Muscle of leg (tissue), 11 donors: ENCODE data around the gene LPP. TPM values are rescaled to one million over a fixed set of nuclear protein-coding genes. Genes with fewer than 3 reads are reported as not detected.

Experiments
- DNase-seq: peaks from one replicate; pipeline ENCODE4 v3.0.0; 2013
- H3K27ac ChIP-seq: one replicate; pipeline ENCODE4 v1.5.1; 2013; ENCODE audit warnings: mild to moderate bottlenecking, low read length, control low read depth
- H3K27me3 ChIP-seq: one replicate; pipeline ENCODE4 v1.6.1; 2013; ENCODE audit warnings: low read length; ENCODE audit not compliant: control insufficient read depth, insufficient read depth
- H3K36me3 ChIP-seq: one replicate; pipeline ENCODE4 v1.6.1; 2013; ENCODE audit warnings: low read length; ENCODE audit not compliant: control insufficient read depth, insufficient read depth
- H3K4me1 ChIP-seq: one replicate; pipeline ENCODE4 v1.6.1; 2013; ENCODE audit warnings: low read length; ENCODE audit not compliant: control insufficient read depth, insufficient read depth
- H3K4me3 ChIP-seq: one replicate; pipeline ENCODE4 v1.5.1; 2013; ENCODE audit warnings: low read length, control low read depth
- H3K9me3 ChIP-seq: replicated peaks from 2 replicates; pipeline ENCODE4 v1.6.1; 2013; ENCODE audit warnings: low read depth, low read length; ENCODE audit not compliant: control insufficient read depth
- WGBS: methylation state at CpG from one replicate; pipeline ENCODE4 v1.1.5; 2013; ENCODE audit warnings: missing lambda C conversion rate; ENCODE audit not compliant: insufficient coverage; 5-methylcytosine and 5-hydroxymethylcytosine counted together
- polyA plus RNA-seq, 8 donors: library from polyadenylated mRNA; unstranded; fragments of 120-200 nt; gene quantifications; one replicate each; pipeline versions ENCODE4 v1.2.1 to v1.2.3, GENCODE V29; 2013; ENCODE audit warnings: inconsistent platforms in 1 of 8, low replicate concordance in 1 of 8; ENCODE audit not compliant: insufficient read length in 8 of 8, insufficient read depth in 1 of 8
- total RNA-seq: library from RNA; stranded (reverse); fragments of 120-200 nt; gene quantifications from one replicate; pipeline ENCODE4 v1.2.4, GENCODE V29; 2013

Gene LPP
- total and polyA plus RNA-seq, 9 donors: 8.9 to 24.3 (median 13.5) TPM

DNA sequence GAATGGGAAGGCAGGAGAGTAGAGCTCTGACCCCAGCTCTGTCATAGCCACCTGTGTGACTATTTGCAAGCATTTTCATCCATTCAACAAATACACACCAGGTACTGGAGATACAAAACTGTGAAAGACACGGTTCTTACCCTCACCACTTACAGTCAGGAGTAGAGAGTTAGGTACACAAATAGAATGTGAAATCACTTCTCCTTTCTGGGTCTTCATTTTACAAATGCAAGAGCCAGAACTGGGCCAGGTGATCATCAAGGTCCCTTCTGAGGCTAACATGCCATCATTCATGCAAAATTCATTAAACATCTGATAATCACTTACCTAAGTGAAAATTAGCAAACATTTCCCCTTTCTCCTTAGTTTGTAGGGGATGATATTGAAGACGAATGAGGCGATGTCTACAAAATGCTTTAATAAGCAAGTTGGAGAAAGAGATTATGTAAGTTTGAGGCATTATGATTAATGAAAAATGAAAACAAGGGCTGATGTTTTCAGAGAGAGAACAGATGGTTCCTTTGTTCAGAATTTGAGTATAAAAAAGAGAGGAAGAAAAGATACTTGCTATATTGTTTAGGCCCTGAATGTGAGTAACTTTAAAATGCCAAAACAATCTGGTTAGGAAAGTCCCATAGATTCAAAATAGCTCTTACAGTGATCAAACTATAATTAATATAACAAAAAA is 88.6 kb downstream of the LPP start:
- WGBS: 88% methylated on average over 2 of the region's 3 CpGs
- Histone ChIP-seq H3K9me3 (no peaks in the 10 kb centered on the region), H3K27me3 (no peaks in the 10 kb centered on the region), H3K4me1 (peaks cover 5% of the 10 kb centered on the region), H3K36me3 (peaks cover 2% of the 10 kb centered on the region), H3K4me3 (no peak overlapping the region), H3K27ac (no peak overlapping the region)
- DNase-seq: no peak

DNA sequence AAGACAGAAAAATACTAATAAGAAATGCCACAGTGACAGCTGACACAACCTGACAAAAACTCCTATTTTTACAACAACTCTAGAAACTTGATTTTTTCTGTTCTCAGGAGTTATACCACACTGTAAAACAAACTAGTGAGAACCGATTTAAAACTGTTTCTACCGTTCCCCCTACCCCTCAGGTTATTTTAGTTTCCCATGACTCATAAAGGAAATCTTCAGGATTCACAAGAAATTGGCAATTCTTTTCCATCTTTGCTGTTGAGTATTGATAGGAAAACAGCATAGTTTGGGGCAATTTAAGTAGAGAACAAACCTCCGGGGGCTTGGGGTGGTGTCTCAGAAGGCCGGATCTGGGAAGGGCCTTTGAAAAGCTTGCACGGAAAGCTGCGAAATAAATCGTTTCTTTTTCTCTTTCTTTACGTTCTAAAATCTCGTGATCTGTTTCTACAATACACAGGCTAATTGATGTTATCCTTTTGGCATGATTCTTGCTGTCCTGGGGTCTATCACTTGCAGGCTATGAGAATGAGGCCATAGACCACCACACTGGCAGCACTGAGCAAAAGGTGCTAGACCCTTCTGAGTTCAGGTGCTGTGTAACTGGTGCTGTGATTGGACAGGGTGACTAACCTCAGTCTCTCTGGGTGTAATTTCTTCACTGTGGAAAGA is 89.3 kb downstream of the LPP start:
- Histone ChIP-seq H3K9me3 (no peaks in the 10 kb centered on the region), H3K36me3 (peaks cover 2% of the 10 kb centered on the region), H3K4me3 (no peak overlapping the region), H3K27me3 (no peaks in the 10 kb centered on the region), H3K4me1 (peaks cover 5% of the 10 kb centered on the region), H3K27ac (no peak overlapping the region)
- DNase-seq: no peak
- WGBS: 96% methylated on average over 3 of the region's 9 CpGs

DNA sequence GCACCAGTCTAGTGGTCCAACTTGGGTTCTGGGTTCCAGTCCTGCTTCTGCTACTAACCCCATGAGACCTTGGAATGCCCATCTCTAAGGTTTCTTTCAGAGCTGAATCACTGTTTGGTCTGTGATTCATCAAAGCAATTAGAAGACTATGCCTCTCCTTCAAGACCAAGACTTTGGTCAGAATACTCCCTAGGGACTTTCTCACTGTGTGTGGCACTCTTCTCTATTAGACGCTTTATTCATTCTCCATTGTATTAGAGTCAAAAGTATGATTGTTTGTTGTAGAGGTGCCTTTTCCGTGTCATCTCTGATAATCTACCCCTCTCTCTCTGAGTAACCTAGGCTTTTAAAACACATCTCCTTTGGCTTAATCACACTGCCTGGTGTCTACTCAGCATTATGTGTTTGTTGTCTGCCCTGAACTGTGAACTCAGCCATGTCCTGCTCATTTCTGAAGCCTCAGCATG is 90.5 kb downstream of the LPP start:
- Histone ChIP-seq H3K4me1 (peaks cover 5% of the 10 kb centered on the region), H3K9me3 (no peaks in the 10 kb centered on the region), H3K36me3 (peaks cover 2% of the 10 kb centered on the region), H3K27me3 (no peaks in the 10 kb centered on the region), H3K27ac (no peak overlapping the region), H3K4me3 (no peak overlapping the region)
- DNase-seq: no peak
- WGBS: no CpG with 5 or more reads among the region's 2 CpGs

DNA sequence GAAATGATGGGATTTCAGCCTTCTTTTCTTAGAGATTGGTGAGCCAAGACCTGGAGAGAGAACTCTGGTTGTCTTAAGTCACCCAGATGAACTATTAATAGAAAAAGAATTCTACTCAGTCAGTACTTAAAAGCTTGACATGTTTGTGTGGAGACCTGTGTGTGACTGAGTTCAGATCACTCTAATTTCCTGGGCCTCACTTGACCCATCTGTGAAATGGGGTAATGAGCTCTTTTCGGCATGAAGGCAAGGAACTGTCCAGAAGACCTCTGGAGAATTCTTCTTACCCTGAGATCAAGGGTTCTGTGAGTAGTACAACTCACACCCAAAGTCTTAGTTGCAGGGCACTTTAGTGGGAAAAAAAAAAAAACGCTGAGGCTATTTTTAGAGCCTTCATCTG is 92.9 kb downstream of the LPP start:
- 100% methylated on average over 1 of the region's 2 CpGs for WGBS
- Histone ChIP-seq H3K4me3 (no peak overlapping the region), H3K9me3 (no peaks in the 10 kb centered on the region), H3K4me1 (no peaks in the 10 kb centered on the region), H3K27me3 (no peaks in the 10 kb centered on the region), H3K27ac (no peak overlapping the region), H3K36me3 (peaks cover 2% of the 10 kb centered on the region)
- DNase-seq: no peak

DNA sequence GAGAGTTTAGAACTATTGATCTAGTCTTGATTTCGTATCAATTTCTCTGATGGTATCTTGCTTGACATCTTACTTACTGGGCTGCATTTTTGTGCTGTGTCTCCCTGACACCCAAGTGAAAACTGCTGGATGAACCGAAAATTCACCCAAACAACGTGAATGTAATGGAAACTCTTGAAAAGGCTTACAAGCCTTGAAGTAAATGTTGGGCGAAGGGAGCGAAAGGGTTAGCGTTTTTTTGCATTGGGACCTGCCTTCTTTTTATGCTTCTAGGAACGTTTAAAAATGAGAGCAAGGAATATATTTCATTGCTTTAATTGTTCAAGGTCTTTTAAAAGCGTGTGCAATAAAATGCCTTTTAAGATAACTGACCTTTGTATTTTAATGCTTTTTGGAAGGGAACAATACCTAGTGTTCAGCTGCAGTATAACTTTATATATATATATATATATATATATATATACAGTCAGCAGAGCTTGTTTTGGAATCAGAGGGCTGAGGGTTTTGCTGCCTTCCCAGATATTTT is 94.1 kb downstream of the LPP start:
- 83% methylated on average over 2 of the region's 8 CpGs for WGBS

DNA sequence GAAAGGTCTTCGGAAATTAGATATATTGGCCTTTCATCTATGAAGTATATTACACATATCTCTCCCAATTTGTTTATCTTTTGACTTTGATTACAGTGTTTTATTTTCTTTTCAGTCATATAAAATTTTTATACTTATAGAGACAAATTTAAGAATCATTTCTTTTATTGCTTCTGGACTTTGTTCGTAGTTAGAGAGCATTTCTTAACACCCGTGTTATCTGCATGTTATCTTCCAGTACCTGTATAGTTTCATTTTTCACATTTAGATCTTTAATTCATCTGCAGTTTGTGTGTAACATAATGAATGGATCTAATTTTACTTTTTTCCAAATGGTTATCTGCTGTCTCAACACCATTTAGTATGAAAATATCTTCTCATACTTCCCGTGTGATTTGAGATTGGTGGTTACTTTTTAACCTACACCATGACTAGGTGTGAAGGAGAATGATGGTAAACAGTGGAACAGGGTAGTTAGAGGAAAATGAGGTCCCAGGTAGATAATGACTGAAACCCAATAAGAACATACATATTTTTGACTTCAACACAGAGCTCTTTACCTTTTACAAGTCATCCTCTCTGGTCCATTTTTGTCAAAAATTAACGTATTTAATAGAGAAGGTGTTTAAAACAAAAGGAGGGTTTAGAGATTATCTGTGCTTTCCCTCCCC is 99.3 kb downstream of the LPP start:
- H3K36me3 ChIP-seq: peaks cover 4% of the 10 kb centered on the region
- no peaks in the 10 kb centered on the region for H3K27me3 ChIP-seq
- H3K27ac ChIP-seq: no peak overlapping the region
- no CpG with 5 or more reads among the region's 5 CpGs for WGBS
- no peak for DNase-seq
- peaks cover 2% of the 10 kb centered on the region for H3K9me3 ChIP-seq
- H3K4me3 ChIP-seq: no peak overlapping the region
- H3K4me1 ChIP-seq: peaks cover 2% of the 10 kb centered on the region

More for the DNA sequence above, 94.1 kb downstream of the LPP start:
- Histone ChIP-seq H3K27me3 (no peaks in the 10 kb centered on the region), H3K36me3 (peaks cover 2% of the 10 kb centered on the region), H3K4me3 (no peak overlapping the region), H3K27ac (no peak overlapping the region), H3K9me3 (peaks cover 2% of the 10 kb centered on the region), H3K4me1 (no peaks in the 10 kb centered on the region)
- no peak for DNase-seq

DNA sequence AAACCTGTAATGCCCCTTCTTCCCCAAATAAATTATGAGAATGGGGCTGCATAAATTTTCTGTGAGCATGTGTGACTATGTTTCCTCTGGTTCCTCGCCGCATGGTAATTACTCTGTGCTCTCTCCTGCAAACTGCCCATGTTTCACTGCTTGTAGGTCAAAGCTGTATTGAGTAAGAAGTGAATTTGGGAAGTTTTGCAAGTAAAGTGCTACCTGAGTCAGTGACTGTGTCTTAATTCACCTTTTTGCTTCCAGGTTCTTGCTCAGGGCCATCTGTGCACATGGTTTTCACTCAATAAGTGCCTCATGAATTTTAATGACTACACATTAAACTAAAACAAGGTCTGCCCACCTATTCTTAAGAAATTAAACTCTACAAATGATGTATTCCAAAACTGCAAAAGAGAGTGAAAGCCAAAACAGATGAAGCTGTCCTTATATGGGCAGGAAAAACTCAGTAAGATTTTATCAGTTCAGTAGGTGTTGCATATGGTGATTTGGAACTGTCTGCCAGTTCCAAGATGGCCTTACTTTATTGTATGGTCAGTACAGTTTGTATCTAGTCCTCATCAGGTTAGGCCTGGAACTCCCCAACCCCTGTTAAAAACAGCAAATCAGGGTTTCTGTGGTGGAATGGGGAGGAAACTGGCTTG is 100.0 kb downstream of the LPP start:
- DNase-seq: no peak
- WGBS: no CpG with 5 or more reads among the region's 2 CpGs
- H3K4me3 ChIP-seq: no peak overlapping the region
- H3K4me1 ChIP-seq: peaks cover 4% of the 10 kb centered on the region
- H3K36me3 ChIP-seq: peaks cover 4% of the 10 kb centered on the region
- H3K27ac ChIP-seq: no peak overlapping the region
- no peaks in the 10 kb centered on the region for H3K27me3 ChIP-seq
- peaks cover 2% of the 10 kb centered on the region for H3K9me3 ChIP-seq

DNA sequence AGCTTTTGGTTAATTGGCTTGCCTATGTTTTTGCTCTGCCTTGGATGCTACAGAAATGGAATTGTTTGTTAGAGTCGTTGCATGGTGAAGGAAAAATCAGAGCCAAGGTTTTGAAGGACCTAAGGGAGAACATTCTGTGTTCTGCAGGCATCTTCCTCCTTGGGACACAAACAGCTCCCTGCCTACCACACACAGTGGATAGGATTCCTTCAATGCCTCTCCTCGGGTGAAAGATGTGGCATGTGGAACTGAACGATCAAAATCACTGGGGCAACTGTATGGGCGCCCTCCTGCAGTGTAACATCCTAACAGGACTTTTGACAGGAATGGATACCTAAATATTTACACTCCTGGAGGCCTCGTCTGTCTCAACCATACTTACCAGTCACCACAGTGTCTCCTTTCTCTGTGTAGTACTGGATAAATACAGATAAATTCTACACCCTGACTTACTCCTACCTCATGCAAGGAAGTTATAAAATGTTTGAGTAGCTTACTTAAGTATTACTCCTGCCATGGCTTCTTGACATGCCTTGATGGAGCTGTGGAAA is 100.6 kb downstream of the LPP start:
- peaks cover 2% of the 10 kb centered on the region for H3K9me3 ChIP-seq
- no peak overlapping the region for H3K4me3 ChIP-seq
- no peaks in the 10 kb centered on the region for H3K27me3 ChIP-seq
- H3K4me1 ChIP-seq: peaks cover 10% of the 10 kb centered on the region
- peaks cover 4% of the 10 kb centered on the region for H3K36me3 ChIP-seq
- no peak for DNase-seq
- WGBS: 100% methylated on average over 1 of the region's 5 CpGs
- no peak overlapping the region for H3K27ac ChIP-seq

DNA sequence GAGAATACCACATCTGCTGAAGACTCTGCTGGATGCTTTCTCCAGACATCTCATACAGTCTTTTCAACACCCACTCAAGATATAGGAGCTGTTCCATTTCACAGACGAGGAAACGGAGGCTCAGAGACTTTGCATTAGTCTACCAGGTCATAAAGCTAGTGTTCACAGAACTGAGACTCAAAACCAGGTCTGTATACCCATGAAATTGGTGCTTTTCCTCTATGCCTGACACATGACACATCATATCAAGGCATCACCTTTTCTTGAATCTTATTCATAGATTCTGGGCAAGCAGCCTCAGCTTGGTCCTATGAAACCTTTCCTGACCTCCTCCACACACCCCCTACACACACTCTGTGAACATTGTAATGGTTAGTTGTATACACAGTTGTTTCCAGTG is 101.2 kb downstream of the LPP start:
- Histone ChIP-seq H3K27ac (no peak overlapping the region), H3K4me1 (peaks cover 11% of the 10 kb centered on the region), H3K36me3 (peaks cover 4% of the 10 kb centered on the region), H3K4me3 (no peak overlapping the region), H3K9me3 (peaks cover 2% of the 10 kb centered on the region), H3K27me3 (no peaks in the 10 kb centered on the region)
- 83% methylated on average over 2 of the region's 2 CpGs for WGBS
- DNase-seq: no peak
